NCI-H526 (cell line): ENCODE measurements around the gene FREM2.

Experiments
- DNase-seq, 2 experiments: peaks; one replicate each; lab custom pipeline; 2025; lab: John Stamatoyannopoulos, UW

The FREM2 gene

DNA sequence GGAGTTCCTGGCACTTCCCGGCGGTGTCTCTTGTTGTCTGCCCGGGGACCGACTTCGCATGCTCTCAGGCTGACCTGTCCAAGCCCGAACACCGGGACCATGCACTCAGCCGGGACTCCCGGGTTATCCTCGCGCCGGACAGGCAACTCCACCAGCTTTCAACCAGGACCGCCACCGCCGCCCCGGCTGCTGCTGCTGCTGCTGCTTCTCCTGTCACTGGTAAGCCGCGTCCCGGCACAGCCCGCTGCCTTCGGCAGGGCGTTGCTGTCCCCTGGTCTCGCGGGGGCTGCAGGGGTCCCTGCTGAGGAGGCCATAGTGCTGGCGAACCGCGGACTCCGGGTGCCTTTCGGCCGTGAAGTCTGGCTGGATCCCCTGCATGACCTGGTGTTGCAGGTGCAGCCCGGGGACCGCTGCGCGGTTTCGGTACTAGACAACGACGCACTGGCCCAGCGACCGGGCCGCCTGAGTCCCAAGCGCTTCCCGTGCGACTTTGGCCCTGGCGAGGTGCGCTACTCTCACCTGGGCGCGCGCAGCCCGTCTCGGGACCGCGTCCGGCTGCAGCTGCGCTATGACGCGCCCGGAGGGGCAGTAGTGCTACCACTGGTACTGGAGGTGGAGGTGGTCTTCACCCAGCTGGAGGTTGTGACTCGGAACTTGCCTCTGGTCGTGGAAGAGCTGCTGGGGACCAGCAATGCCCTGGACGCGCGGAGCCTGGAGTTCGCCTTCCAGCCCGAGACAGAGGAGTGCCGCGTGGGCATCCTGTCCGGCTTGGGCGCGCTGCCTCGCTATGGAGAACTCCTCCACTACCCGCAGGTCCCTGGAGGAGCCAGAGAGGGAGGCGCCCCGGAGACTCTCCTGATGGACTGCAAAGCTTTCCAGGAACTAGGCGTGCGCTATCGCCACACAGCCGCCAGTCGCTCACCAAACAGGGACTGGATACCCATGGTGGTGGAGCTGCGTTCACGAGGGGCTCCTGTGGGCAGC, 661 bp downstream of the FREM2 start:
- DNase-seq = peak; percentile 50 to 88

DNA sequence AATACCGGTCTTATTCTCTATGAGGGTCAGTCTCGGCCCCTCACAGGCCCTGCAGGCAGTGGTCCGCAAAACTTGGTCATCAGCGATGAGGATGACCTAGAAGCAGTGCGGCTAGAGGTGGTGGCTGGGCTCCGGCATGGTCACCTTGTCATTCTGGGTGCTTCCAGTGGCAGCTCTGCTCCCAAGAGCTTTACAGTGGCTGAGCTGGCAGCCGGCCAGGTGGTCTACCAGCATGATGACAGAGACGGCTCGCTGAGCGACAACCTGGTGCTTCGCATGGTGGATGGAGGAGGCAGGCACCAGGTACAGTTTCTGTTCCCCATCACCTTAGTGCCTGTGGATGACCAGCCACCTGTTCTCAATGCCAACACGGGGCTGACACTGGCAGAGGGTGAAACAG, 1.8 kb downstream of the FREM2 start:
- DNase-seq = no peak

DNA sequence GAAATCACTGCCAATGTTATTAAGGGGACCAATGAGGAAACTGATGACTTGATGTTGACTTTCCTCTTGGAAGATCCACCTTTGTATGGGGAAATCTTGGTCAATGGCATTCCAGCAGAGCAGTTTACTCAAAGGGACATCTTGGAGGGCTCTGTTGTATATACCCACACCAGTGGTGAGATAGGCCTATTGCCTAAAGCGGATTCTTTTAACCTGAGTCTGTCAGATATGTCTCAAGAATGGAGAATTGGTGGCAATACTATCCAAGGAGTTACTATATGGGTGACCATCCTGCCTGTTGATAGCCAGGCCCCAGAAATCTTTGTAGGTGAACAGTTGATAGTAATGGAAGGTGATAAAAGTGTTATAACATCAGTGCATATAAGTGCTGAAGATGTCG, 3.4 kb downstream of the FREM2 start:
- no peak for DNase-seq

DNA sequence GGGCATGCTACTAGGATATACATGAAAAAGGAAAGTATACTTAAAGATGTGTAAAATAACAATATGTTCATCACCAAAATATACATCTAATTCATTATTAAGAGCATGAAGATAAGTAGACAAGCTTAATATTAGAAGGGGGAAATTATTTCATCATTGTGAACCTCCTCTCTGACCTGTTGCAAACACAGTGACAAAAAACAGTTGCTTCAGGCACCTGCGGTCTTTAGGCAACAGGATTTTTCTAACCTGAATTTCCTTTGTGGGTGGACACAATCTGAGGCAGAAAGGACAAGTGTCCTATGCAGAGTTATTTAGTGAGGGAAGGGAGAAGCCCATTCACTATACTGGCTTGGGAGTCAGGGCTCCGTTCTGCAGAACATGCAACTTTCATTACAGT, 6.3 kb downstream of the FREM2 start:
- DNase-seq = no peak

DNA sequence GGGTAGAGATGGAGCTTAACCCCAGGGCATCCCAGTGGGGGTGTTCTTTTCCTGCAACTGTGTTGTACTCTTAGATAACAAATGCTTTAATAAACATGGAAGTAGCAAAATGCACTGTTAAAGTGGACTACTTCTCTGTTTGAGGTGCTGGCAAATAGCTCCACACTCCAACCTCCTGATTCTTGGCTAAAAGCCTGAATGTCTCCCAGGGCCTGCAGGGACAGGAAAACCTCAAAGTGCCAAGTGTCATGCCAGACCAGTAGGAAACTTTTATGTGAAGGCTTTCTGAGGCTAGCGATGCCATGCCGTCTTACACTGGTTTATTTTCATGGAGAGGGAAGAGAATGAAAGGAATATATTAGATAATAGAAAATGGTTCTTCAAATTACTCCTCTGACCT, 6.8 kb downstream of the FREM2 start:
- DNase-seq = no peak

DNA sequence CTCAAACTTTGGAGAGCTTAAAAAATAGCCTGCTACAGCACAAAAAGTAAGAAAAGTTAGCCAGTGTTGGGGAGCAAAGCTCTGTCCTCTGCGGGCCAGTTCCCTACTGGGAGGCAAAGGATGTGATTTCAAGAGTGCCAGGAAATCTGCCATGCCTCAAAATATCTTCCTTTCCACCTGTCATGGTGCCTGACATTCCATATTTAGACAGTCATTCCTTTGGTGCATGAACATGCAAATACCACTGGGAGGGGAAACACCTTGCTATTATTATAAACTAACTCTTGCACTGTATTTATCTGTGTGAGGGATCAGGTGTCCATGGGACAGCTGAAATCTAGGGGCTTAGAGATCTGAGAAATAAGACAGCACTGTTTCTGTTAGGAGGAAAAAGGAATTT, 10.3 kb downstream of the FREM2 start:
- peak in 1 of 2 experiments; percentile 41 for DNase-seq

DNA sequence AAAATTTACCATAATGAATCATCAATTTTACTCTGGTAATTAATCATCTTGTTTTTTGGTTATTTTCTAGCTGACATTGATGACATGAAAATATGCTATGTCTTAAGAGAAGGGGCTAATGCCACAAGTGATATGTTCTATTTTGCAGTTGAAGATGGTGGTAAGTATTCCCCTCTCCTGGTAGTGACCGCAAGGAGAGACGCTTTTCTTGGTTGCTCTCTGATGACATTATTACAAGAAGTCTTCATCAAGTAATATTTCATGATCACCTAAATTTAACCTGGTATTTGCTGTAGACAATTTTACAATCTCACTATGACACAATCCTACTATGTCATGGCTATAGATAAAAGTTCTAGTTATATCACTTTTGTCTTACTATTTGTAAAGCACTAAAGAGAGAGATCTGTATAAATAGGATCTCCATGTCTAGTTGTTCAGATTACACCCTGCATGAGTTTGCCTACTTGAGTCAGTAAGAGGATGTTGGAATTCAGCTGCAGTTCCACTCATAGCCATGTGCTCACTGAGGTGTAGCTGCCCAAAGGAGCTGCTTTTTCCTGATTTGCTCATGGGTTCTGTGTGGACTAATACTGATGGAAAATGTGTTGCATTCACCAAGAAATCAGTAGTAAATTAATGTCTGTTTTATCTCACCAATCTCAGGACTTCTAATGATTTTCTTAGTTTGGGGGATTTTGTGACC, 10.9 kb downstream of the FREM2 start:
- DNase-seq = peak in 1 of 2 experiments; percentile 36

DNA sequence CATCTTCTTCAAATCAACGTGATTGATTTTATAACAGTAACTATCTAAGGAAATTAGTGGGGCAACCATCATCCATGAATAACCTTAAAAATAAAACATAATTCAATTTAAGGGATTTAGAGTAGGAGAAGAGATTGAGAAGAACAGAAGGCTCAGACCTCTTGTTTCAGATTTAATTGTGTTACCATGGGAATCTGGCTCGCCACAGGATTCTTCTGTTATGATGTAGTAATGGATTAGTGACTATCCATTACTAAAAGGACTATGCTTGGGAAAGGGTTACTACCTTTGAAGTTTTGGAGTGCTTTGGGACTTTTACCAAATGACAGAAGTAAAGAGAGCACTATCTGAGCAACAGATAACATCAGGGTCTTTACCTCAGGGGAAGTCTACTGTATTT, 13.2 kb downstream of the FREM2 start:
- no peak for DNase-seq

DNA sequence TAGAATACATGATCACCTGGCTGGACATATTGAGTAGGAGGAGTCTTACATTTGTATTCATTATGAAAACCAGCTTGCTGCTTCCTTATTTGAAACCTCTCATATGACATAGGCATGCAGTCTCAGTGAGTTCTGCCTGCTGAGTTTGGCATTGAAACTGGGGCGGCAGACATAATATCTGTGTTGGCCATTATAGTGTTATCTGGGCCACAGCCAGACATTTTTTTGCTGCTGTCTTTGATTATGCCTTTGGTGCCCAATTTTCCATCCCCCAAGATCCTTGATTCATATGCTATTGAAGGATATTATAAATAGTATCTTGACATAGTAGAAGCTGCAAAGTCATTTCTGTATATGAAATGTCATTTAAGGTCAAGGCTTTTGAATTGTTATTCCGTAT, 15.8 kb downstream of the FREM2 start:
- no peak for DNase-seq

DNA sequence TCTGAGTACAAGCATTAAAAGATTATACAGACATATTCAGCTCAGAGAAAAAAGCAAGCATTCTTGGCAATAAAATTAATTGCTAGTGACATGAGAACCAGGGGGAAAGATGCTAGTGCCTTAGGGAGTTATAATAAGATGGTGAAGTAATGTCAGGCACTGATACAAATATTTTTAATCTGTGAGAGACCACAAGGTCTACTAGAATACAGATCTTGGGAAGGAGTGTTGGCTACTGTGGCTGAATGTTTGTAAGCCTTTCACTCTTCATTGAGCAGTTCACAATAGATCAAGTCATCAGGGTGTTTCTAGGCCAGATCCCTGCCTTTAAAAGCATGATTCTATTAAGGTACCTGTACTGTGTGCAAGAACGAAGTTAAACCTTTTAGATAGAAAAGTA, 16.4 kb downstream of the FREM2 start:
- DNase-seq = no peak

DNA sequence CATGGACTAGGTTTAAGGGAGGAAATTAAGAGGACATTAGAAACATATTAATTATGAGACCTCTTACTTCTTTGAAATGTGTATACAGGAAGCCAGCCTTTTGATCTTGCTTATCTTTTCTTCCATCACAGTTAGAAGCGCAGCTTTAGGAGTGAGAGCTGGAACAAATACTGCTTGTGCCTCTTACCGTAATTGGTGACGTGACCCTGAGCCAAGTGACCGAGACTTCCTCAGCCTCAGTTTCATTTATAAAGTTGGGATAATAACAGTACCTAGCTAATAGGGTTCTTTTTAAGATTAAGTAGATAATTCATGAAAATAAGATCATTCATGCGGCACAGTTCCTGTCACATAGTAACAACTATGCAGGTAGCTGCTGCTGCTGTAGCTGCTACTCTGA, 18.5 kb downstream of the FREM2 start:
- DNase-seq = no peak

DNA sequence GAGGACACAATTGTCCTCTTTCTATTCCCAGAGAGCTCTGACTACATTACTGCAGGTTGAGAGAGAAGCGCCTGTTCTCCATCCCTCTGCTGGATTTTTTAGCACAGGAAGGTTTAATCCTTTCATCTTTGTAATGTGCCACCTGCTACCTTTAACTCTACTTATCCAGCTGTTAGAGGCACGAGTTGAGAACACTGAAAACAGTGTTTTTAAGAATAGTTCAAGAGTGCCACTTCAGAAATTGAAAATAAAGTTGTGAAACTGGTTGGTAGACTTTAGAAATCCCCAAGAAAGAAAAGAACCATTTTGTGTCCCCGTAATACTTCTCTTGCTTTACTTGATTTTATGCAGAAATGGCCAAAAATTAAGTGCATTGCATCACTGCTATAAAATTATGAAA, 20.6 kb downstream of the FREM2 start:
- no peak for DNase-seq

DNA sequence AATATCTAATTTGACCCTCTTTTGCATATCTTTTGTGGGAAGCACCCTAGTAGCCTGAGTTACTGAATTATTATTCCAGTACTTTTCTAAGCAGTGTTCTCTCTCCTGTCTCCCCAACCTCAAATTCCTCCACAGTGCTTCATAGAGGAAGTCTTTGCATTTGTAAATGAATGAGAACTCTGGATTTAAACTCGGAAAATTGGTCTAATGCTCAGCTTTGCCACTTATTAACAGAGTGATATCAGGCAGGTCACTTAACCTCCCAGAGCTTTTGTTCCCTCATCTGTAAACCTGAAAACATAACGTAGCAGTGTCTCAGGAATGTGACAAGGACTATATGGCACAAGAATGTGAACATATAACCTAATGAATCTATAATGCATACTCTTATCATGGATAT, 26.2 kb downstream of the FREM2 start:
- no peak for DNase-seq

DNA sequence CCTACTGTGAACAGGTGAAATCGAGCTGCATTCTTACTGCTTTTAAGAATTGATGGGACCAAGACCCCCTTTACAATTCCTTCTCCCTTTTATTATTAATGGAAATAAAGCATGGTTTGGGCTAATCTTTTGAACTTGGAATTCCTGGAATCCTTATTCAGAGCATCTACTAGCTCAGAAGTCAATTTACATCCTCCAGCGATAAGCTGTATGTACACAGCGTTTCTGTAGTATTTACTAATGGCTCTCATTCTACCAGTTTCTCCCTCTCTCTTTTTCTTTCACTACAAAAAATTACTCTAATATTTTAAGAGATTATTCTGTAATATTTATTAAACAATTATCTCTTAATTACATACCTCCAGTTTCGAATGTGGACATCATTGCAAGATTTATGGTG, 31.5 kb downstream of the FREM2 start:
- no peak for DNase-seq

DNA sequence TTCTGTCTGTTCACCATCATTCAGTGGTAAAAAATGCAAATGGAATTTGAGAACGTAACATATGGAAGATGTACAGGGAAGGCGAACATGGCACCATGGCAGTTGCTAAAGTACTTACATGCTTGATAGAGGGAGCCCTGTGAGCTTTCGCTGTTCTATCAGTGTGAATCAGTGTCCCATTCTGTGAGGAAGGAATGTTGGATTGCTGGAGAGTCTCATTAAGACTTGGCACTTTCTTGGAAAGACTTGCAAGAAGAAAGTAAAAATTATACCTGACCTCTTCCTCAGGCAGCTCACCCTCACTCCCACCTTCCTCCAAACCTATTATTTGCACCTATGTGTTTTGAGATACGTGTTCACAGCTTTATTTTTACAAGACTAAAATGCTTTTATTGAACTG, 43.5 kb downstream of the FREM2 start:
- DNase-seq = no peak

DNA sequence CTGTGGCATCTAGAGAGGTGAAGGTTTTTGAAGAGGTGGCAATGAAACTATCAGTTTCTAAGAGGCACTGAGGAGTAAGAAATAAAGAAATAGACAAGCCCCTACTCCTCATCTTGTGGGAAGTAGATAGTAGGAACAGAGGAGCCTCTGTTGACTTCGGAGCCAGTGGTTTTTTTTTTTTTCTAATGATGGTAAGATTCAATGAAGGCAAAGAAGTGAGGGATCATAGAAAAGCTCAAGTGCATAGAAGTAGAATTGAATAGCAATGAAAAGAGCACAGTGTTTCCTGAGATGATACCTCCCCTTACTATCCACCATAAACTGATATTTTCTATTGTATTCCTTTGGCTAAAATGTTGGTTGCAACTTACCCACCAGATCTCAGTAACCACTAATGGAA, 46.3 kb downstream of the FREM2 start:
- no peak for DNase-seq

DNA sequence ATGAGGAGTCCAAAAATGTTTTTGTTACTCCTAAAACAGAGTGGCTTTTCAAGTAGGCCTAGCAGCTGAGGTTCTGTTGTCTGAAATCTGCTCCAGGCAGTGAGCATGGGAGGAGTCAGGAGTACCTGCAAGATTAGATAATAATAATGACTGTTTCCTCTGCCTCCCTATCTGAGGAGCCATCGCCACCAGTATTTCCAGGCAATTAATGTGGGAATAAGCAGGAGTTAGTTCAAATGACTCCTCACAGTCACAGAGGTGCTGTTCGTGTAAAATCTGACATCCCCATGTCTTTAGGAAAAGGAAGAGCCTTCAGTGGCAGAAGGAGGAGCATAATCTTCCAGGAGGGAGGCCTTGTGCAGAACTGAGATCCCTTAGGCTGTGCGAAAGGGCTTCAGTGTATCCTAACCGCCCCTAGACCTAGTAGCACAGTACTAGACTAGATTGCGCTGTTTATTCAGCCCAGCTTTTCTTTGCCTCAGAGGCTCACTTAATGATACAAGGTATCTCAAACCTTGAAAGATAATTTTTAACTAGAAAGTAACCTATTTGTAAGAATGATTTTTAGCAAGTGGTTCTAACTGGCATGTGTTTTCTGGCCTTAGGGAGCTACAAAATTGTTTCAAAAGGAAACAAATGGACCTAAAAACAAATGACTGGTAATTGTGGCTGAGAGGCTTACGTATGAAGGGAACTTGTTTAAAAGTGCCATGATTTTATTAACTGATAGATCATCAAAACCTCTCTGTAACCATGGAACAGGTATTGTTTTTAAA, 49.0 kb downstream of the FREM2 start:
- DNase-seq = no peak

DNA sequence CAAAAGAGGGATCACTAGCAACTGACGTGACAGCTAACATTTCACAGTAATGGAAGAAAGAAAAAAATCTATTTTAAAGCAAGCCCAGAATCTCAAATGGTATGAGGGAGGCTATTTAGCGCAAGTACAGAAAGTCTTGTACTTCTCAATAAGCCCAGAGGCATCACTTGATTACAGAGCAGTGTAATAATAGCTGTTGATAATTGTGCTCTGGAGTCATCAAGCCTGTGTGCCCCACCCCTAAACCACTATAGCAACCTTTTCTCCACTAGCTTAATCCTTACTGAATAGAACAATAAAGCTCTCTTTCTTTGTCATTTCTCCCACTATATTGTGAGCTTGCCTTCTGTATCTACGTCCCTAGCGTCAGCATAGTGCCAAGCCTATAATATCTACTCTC, 56.6 kb downstream of the FREM2 start:
- DNase-seq = no peak

DNA sequence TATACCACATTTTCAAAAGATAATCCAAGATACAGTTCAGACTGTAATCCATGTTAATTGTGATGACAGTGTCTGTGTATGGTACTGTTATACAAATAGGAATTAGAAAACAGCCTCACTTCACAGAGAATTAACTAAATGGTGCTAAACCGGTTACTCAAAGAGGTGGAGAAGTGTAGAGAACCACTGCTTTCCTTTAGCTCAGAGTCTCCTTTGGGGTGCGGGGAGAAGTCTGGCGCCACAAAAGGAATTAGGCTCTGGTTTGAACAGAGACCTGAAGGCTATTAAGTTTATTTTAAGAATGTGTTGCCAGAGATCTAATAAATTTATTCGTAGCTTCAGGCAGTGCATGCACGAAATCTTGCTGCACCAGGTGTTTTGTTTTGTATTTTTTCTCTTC, 65.8 kb downstream of the FREM2 start:
- no peak for DNase-seq

DNA sequence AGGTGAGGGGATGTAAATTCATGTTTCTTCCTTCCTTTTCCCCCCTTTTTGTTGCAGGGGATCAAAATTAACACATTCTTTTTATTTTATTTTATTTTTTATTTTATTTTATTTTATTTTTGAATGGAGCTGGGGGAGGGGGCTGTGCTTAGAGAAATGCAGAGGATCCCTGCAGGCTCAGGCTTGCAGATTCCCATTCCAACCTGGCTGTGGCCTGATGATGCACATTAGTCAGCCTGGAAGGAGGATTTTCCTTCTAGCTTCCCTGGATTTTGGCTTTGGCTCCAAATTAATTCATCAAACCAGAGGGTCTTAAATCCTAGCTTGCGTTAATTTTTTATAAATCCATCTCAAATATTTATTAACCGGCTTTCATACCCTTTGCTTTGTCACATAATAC, 67.0 kb downstream of the FREM2 start:
- DNase-seq = no peak

DNA sequence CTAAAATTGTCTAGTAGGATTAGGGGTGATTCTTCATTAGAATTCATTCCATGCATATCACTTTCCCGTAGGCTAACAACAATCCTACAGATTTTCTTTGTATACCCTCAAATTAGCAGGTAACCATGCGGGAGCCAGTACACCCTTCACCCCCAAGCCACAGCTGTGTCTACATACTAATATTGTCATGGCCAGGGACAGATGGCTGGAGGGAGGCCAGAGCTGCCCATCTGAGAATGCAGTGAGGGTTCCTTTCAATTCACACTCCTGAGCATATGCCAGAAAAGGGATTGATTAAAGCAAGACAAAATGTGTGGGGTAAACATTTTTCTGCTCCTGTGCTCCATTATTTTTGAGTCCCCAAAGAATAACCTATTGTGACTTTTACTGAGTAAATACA, 68.9 kb downstream of the FREM2 start:
- DNase-seq = no peak

DNA sequence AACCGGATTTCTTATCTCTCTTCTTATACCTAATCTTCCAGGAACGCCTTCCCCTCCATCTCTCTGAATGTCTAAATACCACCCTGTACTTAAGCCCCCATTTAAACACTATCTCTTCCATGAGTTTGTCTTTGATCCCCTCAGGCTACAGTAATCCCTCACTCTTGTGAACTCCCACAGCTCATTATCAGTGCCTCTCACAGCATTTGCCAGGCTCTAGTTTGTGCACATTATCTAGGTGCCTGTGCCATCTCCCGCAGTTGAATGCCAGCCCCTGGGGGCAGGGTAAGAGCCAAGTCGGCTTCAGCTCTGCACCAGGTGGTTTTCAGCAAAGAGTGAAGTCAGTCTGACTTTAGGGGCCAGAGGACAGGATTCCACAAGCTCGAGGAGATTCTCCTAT, 71.4 kb downstream of the FREM2 start:
- DNase-seq = no peak

DNA sequence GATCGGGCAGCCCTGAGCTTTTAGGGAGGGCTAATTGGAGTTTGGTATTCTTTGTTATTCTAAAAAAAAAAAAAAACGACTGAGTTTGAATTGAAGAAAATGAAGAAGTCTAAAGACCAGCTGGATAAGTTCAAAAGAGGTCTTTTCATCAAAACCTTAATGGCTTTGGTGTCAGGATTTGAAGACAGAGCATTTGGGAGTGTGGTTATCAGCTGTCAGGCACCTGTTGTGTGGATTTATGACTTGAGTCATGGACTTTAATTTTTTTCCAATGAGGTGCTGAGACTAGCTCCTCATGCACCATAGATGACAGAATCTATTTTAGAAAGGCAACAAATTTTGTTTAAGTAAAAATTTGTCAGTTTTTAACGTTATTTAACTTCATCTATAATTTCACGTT, 72.5 kb downstream of the FREM2 start:
- no peak for DNase-seq
